Measurements from ENCODE around the gene MMP23B. TPM values are rescaled to one million over a fixed set of nuclear protein-coding genes. Genes with fewer than 3 reads are reported as not detected.

Gene MMP23B
- polyA plus RNA-seq, 1 donor, result 14.9 TPM

GRCh38 chr1:1618396-1619068 lies 13.4 kb upstream of the MMP23B start:
- DNase-seq, result no peak

- DNase-seq, result no peak
Observed at GRCh38 chr1:1619917-1620361, 12.0 kb upstream of the MMP23B start.

GRCh38 chr1:1620433-1621139 lies 11.4 kb upstream of the MMP23B start:
- no peak for DNase-seq

- no peak for DNase-seq
Observed at GRCh38 chr1:1621173-1622009, 10.6 kb upstream of the MMP23B start.

GRCh38 chr1:1622010-1622787 lies 9.8 kb upstream of the MMP23B start:
- no peak for DNase-seq

- no peak for DNase-seq
Observed at GRCh38 chr1:1622788-1623094, 9.2 kb upstream of the MMP23B start.

- no peak for DNase-seq
Observed at GRCh38 chr1:1623181-1623630, 8.8 kb upstream of the MMP23B start.

- DNase-seq, result no peak
Observed at GRCh38 chr1:1623631-1624442, 8.1 kb upstream of the MMP23B start.

GRCh38 chr1:1624443-1625403 lies 7.2 kb upstream of the MMP23B start:
- DNase-seq, result no peak

- no peak for DNase-seq
Observed at GRCh38 chr1:1625404-1625775, 6.6 kb upstream of the MMP23B start.

GRCh38 chr1:1625824-1626206 lies 6.2 kb upstream of the MMP23B start:
- no peak for DNase-seq

GRCh38 chr1:1626207-1627141 lies 5.5 kb upstream of the MMP23B start:
- DNase-seq, result no peak

GRCh38 chr1:1627261-1627828 lies 4.6 kb upstream of the MMP23B start:
- DNase-seq, result no peak

GRCh38 chr1:1627829-1628753 lies 3.9 kb upstream of the MMP23B start:
- DNase-seq, result no peak

- no peak for DNase-seq
Observed at GRCh38 chr1:1628754-1629429, 3.1 kb upstream of the MMP23B start.

GRCh38 chr1:1629430-1630190 lies 2.4 kb upstream of the MMP23B start:
- DNase-seq, result no peak

Data from left kidney (tissue), 2 donors.